Measurements from ENCODE around the gene LINGO4. TPM values are rescaled to one million over a fixed set of nuclear protein-coding genes. Genes with fewer than 3 reads are reported as not detected.

The LINGO4 gene
- total and polyA plus RNA-seq, 2 experiments from 2014 or later, result not detected

DNA sequence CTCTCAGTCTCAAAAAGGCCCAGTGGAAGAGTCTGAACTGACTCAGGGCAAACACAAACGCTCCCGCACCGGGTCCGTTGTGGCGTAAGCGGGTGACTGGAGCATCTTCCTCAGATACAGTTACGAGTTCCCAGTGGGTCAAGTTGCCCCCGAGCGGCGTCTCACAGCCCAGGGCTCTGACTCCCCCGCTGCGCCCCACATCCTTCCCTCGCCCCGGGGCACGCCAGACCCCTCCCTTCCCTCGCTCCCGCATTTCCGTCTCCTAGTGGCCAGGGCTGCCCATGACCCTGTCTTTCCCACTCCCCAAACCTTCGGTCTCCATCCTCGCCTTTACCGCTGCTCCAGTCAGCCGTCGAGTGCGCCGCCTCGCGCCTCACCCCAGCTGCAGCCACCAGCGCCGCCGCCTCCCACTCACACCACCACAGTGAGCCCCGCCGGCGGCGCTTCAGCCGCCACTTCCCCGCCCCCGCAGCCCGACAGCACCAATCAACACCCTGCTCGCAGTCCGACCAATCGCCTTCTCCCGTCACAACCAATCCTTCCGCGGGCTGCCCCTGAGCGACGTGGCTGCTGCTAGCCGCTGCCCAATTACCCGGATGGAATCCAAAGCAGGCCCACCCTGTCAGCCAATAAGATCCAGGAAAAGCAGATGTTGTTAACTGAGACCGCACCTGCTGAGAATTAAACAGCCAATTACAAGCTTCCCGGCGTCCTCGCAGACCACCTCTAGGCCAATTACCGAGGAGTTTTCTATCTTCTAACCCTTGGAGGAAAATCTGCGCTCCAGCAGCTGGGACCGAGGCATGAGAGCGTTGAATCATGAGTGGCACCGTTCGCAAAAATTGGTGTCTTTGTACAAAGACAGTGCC, 14.9 kb downstream of the LINGO4 start, which contains the start of gene TDRKH:
TDRKH (minus strand) TSS at position 430 of the 869 bp plus-strand sequence. CDS start 7,478 bp downstream, outside the sequence.
- Histone ChIP-seq H3K27ac (peak within 1 kb of the TSS; percentile 0), H4K20me1 (ENCODE audit: insufficient read depth, poor library complexity, severe bottlenecking) (no peaks in the 10 kb centered on the region), H3K4me3 (peak within 1 kb of the TSS; percentile 12), H3K27me3 (peaks cover under 1% of the 10 kb centered on the region), H2AFZ (peak within 1 kb of the TSS; percentile 67), H3K4me1 (ENCODE audit: insufficient read depth) (no peaks in the 10 kb centered on the region), H3K79me2 (no peaks in the 10 kb centered on the region), H3K9me3 (ENCODE audit: low read depth) (no peaks in the 10 kb centered on the region), H3K9me2 (replicated peaks; ENCODE audit: insufficient read depth) (no peaks in the 10 kb centered on the region), H3K36me3 (replicated peaks; ENCODE audit: insufficient read depth, low read depth) (no peaks in the 10 kb centered on the region), H3K4me2 (peak within 1 kb of the TSS; percentile 85)
- DNase-seq (ENCODE audit: low spot score), result peak; percentile 99
- under 1% methylated on average over 43 of the region's 58 CpGs for WGBS (ENCODE audit: low lambda C conversion rate, missing lambda C conversion rate)
- TF ChIP-seq EZH2 (IDR thresholded peaks at IDR 0.05; ENCODE audit: borderline replicate concordance), result no peak
- no peak for TF ChIP-seq CTCF (IDR thresholded peaks at IDR 0.05; ENCODE audit: poor library complexity)
- TF ChIP-seq EZH2phosphoT487 (IDR thresholded peaks at IDR 0.05; ENCODE audit: low read depth, severe bottlenecking, unreplicated experiment), result no peak

GRCh38 chr1:151787689-151788088, 17.5 kb downstream of the LINGO4 start:
- Histone ChIP-seq H3K36me3 (replicated peaks; ENCODE audit: insufficient read depth, low read depth) (no peaks in the 10 kb centered on the region), H3K9me3 (ENCODE audit: low read depth) (no peaks in the 10 kb centered on the region), H3K4me3 (no peak overlapping the region), H3K27me3 (peaks cover 3% of the 10 kb centered on the region), H3K27ac (no peak overlapping the region), H4K20me1 (ENCODE audit: insufficient read depth, poor library complexity, severe bottlenecking) (no peaks in the 10 kb centered on the region), H3K4me2 (no peak overlapping the region), H2AFZ (no peak overlapping the region), H3K4me1 (ENCODE audit: insufficient read depth) (no peaks in the 10 kb centered on the region), H3K9me2 (replicated peaks; ENCODE audit: insufficient read depth) (no peaks in the 10 kb centered on the region), H3K79me2 (no peaks in the 10 kb centered on the region)
- 90% methylated on average over 3 of the region's 3 CpGs for WGBS (ENCODE audit: low lambda C conversion rate, missing lambda C conversion rate)
- TF ChIP-seq CTCF (IDR thresholded peaks at IDR 0.05; ENCODE audit: poor library complexity) (no peak), EZH2 (IDR thresholded peaks at IDR 0.05; ENCODE audit: borderline replicate concordance) (no peak), EZH2phosphoT487 (IDR thresholded peaks at IDR 0.05; ENCODE audit: low read depth, severe bottlenecking, unreplicated experiment) (no peak)
- DNase-seq (ENCODE audit: low spot score), result no peak

GRCh38 chr1:151783796-151784195, 21.4 kb downstream of the LINGO4 start:
- Histone ChIP-seq H2AFZ (no peak overlapping the region), H3K4me1 (ENCODE audit: insufficient read depth) (no peaks in the 10 kb centered on the region), H3K27me3 (peaks cover 3% of the 10 kb centered on the region), H3K27ac (no peak overlapping the region), H3K9me3 (ENCODE audit: low read depth) (no peaks in the 10 kb centered on the region), H4K20me1 (ENCODE audit: insufficient read depth, poor library complexity, severe bottlenecking) (no peaks in the 10 kb centered on the region), H3K9me2 (replicated peaks; ENCODE audit: insufficient read depth) (no peaks in the 10 kb centered on the region), H3K79me2 (no peaks in the 10 kb centered on the region), H3K4me3 (no peak overlapping the region), H3K4me2 (no peak overlapping the region), H3K36me3 (replicated peaks; ENCODE audit: insufficient read depth, low read depth) (no peaks in the 10 kb centered on the region)
- TF ChIP-seq EZH2phosphoT487 (IDR thresholded peaks at IDR 0.05; ENCODE audit: low read depth, severe bottlenecking, unreplicated experiment), result no peak
- TF ChIP-seq CTCF (IDR thresholded peaks at IDR 0.05; ENCODE audit: poor library complexity), result no peak
- TF ChIP-seq EZH2 (IDR thresholded peaks at IDR 0.05; ENCODE audit: borderline replicate concordance), result no peak
- DNase-seq (ENCODE audit: low spot score), result no peak
- 84% methylated on average over 2 of the region's 2 CpGs for WGBS (ENCODE audit: low lambda C conversion rate, missing lambda C conversion rate)

All from hepatocyte (in vitro differentiated cells).